HG03066 (cell line): Measurements from ENCODE around the gene SNX2.
A peak's percentile ranks its signal among the peaks of the same experiment; 100 is the strongest.
"Not testable (repeated sequence)": the region's sequence is repeated elsewhere in the genome, so short reads cannot be mapped to it uniquely, and the experiment has no call there.

ENCODE experiments used
- ATAC-seq: cut with Tn5 transposase; IDR thresholded peaks from one replicate; pipeline ENCODE4 v1.9.1; 2021; ENCODE audit warnings: low read depth; ENCODE audit not compliant: unreplicated experiment

Gene SNX2

DNA sequence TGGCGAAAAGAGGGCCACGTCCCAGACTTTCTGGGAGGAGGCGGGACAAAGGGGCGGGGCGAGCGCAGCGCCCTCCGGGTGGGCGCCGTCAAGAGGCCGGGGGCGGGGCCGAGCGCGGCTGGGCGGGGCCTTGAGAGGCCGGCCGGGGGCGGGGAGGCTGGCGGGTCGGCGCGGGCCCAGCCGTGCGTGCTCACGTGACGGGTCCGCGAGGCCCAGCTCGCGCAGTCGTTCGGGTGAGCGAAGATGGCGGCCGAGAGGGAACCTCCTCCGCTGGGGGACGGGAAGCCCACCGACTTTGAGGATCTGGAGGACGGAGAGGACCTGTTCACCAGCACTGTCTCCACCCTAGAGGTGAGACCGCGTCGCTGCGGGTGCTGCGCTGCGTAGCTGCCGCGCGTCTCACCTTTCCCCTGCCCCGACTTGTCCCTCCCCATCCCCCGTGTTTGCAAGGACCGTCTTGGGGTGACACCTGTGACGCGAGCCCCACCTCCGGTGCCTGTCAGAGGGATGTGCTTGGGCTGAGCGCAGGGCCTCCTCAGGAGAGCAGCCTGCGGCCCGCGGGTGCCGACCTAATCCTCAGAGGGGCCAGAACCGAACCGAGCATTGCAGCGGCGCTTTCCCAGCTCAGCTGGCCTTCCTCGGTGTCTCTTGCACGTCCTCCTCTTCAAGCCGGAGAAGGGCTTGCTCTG lies at the start of gene SNX2:
Gene SNX2, plus strand, starts transcription at position 220 of the 689 bp plus-strand sequence. Its CDS starts 24 bp downstream, at position 244.
- ATAC-seq = peak; percentile 81

DNA sequence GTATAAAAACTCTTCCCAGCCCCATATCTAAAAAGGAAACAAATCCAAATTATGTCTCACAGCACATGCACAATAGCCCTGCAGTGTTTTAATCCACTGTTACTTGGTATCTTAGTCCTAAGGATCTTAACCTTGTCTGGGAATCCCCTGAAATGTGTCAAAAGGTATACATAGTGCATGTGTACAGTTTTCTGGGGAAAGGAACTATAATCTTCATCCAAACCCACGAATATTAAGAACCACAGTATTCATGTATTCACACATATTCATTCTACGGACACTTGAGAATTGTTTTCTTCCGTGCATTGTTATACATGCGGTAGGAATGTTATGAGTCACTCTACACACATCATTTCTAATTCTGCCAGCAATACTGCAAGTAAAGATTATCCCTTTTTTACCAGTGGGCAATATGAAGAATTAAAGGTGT lies 47.8 kb upstream of the SNX2 start:
- ATAC-seq = peak; percentile 34

DNA sequence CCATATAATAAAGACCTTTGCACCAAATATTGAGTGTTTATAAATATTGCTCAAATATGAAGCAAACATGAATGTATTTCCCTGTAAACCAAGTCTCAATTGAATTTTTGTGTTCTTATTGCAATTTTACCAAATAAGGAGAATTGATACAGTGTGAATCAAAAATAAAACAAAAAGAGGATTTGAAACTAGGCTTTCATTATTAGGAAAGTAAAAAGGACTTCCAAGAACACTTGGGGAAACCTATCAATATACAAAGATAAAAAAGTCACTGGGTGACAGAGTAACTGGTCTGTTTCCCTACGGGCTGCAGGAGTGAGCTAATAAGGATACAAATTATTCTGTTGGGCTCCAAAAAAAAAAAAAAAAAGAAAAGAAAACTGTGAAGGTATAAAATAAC lies 44.8 kb upstream of the SNX2 start:
- no peak for ATAC-seq

DNA sequence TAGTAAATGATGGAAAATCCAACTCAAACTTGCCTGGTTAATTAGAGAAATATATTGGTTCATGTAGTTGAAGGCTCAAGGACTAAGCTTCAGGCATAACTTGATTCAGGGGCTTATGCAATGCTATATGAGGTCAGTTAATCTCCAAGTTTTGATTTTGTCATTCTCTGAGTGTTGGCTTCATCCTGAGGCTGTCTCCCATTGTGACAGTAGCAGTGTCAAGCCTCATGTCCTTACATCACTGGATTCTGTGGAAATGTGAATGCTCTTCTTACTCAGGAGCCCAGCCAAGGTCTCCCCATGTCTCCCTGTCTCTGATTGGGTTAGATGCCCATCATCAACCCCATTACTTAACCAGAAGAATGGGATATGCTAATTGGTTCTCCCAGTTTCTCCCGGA lies 44.4 kb upstream of the SNX2 start:
- ATAC-seq = no peak

- no peak for ATAC-seq
These were observed 38.6 kb upstream of the SNX2 start for GRCh38 chr5:122736086-122736845.

GRCh38 chr5:122738088-122738487 lies 36.8 kb upstream of the SNX2 start:
- no peak for ATAC-seq

DNA sequence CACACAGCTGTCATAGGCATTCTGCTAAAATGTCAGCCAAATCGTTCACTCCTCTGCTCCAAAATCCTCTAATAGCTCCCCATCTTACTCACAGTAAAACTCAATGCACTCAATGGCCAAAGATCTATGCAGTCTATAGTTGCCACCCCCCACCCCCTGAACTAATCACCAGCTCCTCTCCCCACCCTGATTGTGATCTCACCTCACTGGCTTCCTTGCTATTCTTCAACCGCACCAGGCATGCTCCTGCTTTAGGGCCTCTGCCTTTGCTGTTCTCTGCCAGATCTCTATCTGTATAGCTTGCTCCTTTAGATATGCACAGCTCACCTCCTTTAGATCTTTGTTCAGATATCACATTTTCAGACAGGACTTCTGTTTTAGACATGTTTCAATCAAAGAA lies 33.2 kb upstream of the SNX2 start:
- no peak for ATAC-seq

DNA sequence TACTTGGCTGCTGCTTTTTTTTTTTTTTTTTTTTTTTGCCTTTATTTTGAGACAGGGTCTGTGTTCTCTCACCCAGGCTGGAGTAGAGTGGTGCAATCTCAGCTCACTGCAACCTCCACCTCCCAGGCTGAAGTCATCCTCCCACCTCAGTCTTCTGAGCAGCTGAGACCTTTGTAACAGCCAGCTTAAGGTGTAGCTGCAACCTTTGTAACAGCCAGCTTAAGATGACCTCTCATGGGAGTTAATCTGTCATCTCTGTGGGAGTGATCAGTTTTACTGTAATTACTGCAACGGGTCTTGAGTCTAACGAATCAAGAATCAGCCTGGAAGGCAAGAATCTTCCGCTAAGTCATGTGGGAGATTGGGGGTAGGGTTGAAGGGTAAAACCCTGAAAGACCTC lies 31.6 kb upstream of the SNX2 start:
- no peak for ATAC-seq

DNA sequence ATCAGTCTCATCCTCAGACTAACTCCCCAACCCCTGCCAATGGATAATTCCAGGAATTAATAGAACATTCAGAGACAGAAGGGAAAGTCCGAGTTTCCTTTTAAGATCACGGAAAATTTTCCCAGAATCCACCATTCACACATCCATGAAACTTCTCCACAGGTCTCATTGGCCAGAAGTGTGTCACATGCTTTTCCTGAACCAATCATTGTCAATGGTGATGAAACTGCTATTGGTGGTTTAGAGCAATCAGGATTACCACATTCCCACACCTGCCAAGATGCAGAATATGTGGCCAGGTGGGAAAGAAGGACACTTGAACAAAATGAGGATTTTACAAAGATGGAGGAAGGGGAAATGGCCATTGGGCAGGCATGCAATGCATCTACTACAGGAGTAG lies 29.3 kb upstream of the SNX2 start:
- no peak for ATAC-seq

GRCh38 chr5:122749886-122750285 lies 25.0 kb upstream of the SNX2 start:
- ATAC-seq = no peak

DNA sequence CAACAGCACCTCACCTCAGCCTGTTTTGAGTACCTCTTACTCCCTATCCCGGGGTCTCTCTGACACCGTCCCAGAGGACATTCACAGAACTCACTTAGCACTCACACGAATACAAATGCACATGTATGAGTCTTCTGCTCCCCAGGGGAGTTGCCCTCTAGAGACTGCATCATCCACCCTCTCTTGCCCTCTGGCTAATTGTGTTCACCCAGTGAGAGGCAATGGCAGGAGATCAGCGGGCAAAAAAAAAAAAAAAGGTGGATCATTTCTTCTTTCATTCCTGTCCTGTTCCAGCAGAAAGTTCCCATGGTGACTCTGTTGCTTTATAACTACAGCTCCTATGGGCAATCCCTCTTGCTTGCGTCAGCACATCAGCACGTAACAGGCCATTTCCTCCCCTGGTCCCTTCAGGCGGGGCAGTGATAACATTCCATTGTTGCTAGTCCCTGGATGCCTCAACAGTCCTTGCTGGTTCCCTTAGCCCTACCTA lies 23.5 kb upstream of the SNX2 start:
- no peak for ATAC-seq

GRCh38 chr5:122753500-122753899 lies 21.4 kb upstream of the SNX2 start:
- no peak for ATAC-seq

DNA sequence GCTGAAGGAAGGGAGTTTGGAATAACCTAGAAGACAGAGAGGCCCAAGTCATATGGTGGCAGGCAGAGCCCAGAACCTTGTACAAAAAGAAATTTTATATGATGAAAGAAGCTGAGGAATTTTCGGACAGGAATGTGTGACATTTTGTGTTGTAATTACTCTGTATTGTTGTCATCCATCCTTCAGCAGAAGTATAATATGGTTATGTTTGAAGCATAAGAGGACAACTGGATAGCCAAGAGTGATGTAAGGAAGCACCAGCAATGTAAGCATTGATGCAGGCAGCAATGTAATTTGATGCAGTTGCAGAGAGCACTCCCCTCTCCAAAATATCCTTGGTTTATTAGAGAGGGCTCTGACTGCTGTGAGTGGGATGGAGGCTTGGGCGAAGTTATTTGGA lies 19.1 kb upstream of the SNX2 start:
- no peak for ATAC-seq

DNA sequence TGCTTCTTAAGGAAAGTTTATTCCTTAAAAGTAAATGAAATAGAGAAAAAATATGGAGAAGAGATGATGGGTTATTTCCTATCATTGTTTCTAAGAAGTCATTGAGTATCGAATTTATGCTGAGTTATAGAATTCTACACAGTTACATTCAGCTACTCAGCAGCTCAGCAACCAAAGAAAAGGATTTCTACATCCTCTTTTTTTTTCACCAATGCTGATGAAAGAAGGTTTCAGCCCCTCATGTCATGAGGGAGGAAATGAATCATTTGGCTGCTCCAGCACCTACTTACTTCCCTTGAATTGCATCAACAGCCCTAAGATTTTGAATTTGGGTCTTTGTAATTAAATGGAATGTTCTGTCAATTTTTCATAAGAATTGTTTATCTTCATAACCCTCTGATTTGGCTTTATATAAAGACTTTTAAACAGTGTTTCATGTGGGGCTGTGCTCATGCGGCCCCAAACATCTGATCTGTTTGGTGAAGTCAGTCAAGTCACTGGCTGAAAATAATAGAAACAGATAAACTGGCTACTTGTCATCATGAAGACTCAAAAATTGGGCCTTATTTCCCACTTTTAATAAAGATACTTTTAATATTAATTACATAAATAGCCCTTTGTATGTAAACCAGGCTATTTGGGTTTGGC lies 18.5 kb upstream of the SNX2 start:
- ATAC-seq = peak; percentile 75

- peak; percentile 65 for ATAC-seq
These were observed 17.6 kb upstream of the SNX2 start for GRCh38 chr5:122757285-122757684.

DNA sequence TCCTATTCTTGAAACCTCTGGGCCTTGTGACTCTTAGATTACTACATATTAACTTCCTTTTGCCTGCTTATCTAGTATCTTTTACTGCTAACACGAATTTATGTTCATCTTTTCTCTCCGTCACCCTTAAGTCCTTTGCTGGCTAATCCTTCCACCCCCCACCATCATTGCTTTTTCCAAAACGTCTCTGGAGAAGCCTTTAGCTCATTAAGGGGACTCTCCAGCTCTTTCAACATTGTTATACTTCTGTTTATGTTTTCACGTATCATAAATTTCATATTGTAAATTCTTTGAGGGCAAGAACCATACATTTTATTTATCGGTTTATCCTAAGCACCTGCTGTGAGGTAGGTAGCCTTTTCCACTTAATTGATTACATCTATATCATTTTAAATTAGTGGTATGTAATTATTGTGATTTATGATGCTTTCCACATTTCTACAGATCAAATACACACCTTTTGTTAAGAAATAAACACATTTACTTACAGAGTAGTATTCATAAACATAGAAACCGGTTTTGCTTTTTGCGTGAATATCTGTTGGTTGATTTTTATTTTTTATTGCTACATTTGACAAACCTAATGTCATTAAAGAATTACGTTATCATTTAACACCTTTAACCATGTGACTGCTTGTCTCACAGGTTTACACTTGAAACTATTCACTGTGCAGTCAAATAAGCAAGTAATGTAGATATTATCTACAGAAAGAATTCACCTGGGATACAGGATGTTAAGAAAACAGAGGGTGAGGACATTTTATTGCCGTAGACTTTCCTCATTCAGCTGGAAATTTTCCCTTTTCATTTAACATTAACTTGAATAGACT lies 15.4 kb upstream of the SNX2 start:
- ATAC-seq = no peak

GRCh38 chr5:122760236-122760635 lies 14.6 kb upstream of the SNX2 start:
- no peak for ATAC-seq

GRCh38 chr5:122761115-122761514 lies 13.8 kb upstream of the SNX2 start:
- no peak for ATAC-seq

GRCh38 chr5:122761896-122762295 lies 13.0 kb upstream of the SNX2 start:
- ATAC-seq = not testable (repeated sequence)

DNA sequence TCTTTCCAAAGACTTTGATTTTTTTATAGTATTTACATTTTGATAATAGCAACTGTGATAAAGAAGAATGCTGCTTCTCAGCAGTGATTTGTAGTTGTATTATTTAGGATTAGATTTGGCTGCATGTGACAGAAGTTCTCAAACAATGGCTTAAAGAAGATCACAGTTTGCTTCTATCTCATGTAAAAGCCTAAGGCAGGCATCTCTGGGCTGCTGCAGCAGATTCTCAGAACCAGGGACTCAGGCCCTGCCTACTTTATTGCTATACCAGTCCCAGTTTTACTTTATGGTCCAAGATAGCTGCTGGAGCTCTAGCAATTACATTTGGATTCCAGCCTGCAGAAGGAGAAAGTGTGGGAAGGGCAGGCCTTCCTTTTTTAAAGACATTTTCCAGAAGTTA lies 8.8 kb upstream of the SNX2 start:
- no peak for ATAC-seq

DNA sequence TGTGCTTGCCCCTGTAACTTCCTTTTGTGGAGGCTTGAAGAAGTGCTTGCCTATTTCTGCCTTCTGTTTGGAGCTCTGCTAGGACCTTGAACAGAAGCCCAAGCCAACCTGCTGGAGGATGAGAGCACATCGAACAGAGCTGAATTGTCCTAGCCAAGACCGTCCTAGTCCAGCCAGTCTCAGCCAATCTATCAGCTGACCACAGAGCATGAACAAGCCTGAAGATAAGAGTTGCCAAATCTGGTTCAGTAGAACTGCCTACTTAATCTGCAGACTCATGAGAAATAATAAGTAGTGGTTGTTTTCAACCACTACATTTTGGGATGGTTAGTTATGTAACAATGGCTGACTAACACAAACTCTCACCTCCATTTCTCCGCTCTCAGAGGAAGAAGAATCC lies 4.4 kb upstream of the SNX2 start:
- no peak for ATAC-seq
